GM18867 (cell line): ENCODE data around the gene RABGAP1L.
"Not testable (repeated sequence)": the region's sequence is repeated elsewhere in the genome, so short reads cannot be mapped to it uniquely, and the experiment has no call there.

Experiments used
- ATAC-seq: cut with Tn5 transposase; IDR thresholded peaks from one replicate; pipeline ENCODE4 v1.9.1; 2021; ENCODE audit warnings: mild to moderate bottlenecking, moderate library complexity; ENCODE audit not compliant: unreplicated experiment

Gene RABGAP1L

GRCh38 chr1:174543421-174543820 lies 384.1 kb downstream of the RABGAP1L start:
- ATAC-seq = not testable (repeated sequence)

GRCh38 chr1:174550296-174550695 lies 391.0 kb downstream of the RABGAP1L start:
- no peak for ATAC-seq

- no peak for ATAC-seq
Measured at GRCh38 chr1:174556392-174556791, 397.1 kb downstream of the RABGAP1L start.

DNA sequence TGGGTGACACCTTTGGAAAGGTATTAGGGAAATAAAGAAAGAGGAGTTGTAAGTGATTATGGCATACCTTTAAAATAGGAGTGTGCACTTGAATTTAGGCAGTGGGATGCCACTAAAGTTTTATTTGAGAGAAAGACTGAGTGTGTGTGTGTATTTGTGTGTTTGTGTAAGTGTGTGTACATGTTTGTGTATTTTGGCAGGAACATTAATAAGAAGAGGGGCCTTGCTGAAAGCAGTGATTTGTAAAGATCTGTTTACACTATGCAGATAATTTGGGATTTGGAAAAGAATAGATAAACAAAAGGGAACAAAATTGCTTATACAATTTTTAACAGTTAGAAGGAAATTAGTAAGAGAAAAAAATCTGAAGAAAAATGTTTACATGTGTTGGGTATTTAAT lies 409.2 kb downstream of the RABGAP1L start:
- no peak for ATAC-seq

GRCh38 chr1:174569240-174569639 lies 409.9 kb downstream of the RABGAP1L start:
- ATAC-seq = no peak

DNA sequence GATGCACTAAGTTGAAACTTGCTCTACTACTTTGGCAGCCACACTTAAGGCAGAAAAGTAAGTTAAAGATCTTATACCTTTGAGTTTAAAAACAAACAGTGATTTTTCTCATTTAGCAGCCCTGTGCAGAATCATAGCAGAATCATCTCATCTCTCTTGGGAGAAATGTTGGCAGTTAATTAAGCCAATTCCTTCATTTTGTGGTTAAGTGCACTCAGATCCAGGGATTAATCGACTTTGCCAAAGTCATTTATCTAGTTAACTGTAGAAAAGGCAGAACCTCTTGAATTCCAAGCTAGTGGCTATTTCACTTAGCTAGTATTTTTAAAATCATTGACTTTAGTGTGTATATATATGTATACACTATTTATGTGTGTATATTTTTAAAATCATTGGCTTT lies 413.5 kb downstream of the RABGAP1L start:
- no peak for ATAC-seq

DNA sequence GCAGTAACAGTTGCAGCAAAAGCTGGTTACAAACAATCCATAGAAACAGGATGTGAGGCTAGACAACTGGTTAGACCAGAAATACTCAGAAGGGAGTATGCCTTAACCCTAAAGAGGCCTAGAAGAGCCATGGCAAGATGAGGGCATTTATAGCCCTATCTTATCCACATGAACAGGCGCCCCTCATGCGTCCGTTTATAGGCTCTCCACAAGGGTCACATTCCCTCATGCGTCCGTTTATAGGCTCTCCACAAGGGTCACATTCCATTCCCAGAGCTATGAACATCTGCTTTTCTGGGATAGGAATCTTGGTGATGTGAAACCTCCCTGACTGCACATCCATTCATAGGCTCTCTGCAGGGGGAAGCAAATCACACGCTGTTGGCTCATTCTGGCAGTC lies 416.8 kb downstream of the RABGAP1L start:
- ATAC-seq = not testable (repeated sequence)

- ATAC-seq = no peak
Measured at GRCh38 chr1:174577681-174578080, 418.4 kb downstream of the RABGAP1L start.

DNA sequence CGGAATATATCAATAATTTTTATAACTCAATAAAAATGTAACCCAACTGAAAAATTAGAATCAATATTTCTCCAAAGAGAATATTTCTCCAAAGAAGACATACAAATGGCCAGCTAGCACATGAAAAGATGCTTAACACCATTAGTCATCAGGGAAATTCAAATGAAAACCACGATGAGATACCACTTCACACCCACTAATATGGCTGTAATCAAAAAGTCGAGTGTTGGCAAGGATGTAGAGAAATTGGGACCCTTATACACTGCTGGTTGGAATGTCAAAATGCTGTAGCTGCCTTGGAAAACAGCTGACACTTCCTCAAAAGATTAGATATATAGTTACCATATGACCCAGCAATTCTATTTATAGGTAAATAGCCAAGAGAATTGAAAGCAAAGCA lies 421.5 kb downstream of the RABGAP1L start:
- no peak for ATAC-seq

DNA sequence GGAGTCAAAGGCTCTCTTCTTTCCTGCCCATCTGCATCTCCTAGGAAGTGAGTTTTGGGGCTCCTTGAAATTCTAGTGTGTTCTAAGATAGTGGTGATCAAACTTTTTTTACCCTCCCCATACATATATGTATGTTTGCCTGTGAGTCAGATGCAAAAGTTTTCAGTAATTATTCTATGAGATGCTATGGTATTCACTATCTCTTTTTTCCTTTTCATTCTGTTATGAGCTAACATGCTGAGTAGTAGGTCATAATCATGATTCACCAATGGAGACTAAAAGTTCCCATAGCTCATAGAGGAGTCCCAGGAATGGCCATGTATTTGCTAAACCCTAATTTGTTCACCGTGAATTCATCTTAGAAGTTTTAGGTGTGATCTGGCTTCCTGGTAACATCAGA lies 424.0 kb downstream of the RABGAP1L start:
- ATAC-seq = no peak

DNA sequence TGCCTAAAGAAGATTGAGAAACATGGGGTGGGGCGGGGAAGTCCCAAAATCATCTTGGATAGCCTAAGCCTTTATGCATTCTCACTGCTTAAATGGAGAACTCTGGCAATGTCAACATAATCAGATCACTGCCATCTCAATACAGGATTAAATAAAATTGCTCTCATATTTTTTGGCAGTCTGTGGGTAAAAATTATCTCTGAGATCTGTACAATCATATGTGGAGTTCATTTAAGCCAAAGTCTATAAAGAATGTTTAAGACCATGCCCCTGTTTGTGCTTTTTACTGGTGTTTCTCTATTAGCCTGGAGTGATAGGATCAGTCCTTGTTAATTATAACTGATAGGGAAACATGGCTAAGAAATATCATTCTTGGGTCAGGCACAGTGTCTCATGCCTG lies 424.8 kb downstream of the RABGAP1L start:
- no peak for ATAC-seq

GRCh38 chr1:174588618-174589017 lies 429.3 kb downstream of the RABGAP1L start:
- ATAC-seq = not testable (repeated sequence)

DNA sequence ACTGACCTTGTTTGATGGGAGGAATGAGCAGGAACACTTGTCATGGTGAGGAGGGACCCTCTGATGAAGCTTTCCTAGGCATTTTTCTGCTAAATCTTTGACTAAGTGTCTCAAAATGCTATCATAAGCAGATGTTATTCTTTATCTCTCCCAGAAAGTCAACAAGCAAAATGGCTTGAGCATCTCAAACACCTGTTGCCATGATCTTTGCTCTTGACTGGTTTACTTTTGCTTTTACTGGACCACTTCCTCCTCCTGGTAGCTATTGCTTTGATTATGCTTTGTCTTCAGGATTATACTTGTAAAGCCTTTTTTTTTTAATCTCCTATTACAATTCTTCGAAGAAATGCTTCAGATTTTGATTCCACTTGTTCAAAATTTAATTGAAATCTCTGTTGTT lies 445.9 kb downstream of the RABGAP1L start:
- no peak for ATAC-seq

DNA sequence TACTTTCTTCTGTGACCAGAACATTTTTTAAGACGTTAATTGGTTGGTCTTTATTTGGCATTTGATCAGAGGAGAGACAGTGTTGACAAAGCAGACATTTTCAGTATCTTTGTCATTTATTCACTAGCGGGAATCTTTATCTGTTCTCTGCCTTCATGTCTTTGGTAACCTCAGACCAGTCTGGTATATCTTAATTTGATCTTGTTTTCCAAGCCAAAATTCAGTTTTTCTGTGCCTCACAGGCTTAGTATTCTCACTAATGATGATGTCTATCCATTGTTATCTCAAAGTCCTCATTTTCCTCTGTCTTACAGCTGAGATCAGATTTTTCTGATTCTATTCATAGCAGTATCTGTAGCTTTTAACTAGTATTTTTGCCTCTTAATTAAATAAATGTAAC lies 447.2 kb downstream of the RABGAP1L start:
- ATAC-seq = no peak

- not testable (repeated sequence) for ATAC-seq
Measured at GRCh38 chr1:174617905-174618304, 458.6 kb downstream of the RABGAP1L start.

GRCh38 chr1:174623324-174624035 lies 464.2 kb downstream of the RABGAP1L start:
- ATAC-seq = no peak

- no peak for ATAC-seq
Measured at GRCh38 chr1:174626031-174627025, 467.0 kb downstream of the RABGAP1L start.

DNA sequence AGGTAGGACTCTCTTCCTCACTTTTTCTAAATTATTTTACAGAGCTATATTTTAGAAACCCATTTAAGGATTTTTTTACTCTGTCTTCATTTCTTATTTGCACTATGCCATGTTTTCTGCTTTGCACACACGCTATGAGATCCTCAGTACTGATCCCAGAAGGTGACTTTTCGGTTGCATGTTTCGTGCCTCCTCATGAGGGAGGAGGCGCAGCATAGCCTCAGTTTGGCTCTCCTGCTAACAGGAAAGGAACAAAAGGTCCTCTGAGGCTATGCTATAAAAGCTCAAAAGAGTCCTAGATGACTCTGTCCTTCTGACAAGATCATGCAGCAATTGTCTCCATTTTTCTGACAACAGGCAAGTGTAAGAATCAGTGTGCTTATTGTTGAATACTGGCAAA lies 478.2 kb downstream of the RABGAP1L start:
- ATAC-seq = no peak

DNA sequence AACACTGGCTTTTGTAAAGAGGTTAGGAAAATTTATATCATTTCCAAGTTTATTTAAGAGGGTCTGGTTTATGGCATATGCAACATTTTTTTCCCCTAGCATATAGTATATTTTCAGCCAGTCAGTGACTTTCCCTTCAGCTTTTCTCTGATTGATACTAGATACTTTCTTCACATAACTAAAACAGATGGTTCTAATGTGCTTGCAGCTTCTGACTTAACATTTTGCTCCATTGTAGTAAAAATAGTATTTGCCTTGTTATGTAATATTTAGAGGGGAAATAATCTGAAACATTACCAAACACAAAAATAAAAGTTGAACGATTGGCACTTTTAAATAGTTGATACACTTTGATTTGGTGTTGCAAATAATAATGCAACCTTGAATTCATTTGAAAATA lies 480.1 kb downstream of the RABGAP1L start:
- no peak for ATAC-seq

DNA sequence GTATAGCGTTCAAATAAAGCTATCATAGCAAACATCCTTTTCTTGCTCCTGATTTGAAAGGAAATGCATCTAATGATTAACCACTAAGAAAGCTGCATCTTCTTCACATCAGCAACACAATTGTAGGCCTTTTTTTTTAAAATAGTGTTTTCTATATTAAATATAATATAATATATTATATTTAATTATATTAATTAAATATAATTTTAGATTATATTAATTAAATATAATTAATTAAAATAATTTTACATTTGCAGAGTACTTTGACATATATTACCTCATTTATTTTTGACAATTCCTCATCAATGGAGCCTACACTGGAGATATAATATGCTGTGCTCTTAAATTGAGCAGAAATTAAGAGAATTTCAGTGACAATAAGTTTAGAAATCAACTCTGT lies 481.5 kb downstream of the RABGAP1L start:
- ATAC-seq = no peak

DNA sequence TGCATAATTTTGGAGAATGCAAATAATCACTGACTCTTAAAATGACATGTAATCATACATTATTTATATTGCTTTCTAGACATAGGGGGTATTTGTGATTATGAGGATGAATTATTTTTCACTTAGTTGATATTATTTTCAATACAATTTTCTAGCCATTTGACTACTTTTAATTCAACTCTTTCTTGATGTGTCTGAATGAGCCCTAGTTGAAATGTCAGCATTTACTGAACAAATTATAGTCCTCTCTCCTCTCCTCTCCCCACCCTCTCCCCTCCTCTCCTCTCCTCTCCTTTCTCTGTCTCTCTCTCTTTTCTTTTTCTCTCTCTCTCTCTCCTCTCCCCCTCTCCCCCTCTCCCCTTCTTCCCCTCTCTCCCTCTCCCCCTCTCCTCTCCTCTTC lies 483.1 kb downstream of the RABGAP1L start:
- ATAC-seq = no peak

DNA sequence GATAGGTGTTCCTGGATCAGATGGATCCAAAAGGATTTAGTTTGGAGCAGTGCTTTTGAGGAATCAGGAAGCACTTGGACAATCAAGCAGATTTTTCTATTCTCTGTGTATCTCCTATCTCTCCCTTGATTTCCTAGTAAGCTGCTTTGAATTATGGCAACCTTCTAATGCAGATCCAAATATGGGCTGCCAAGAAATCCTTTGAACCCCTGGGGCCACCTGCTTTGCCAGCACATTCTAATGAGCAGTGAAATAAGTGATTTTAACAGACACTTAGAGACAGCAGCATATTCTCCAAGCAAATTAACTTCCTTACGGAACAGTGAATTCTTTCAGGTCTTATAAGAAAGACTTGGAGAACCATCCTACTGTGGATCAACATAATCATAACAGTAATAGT lies 483.9 kb downstream of the RABGAP1L start:
- ATAC-seq = no peak
